ENCODE data around the gene MAGI3. TPM values are rescaled to one million over a fixed set of nuclear protein-coding genes. Genes with fewer than 3 reads are reported as not detected.

The MAGI3 gene
- total RNA-seq, 2 experiments from 2014 or later: 4.7 to 7.8 TPM

- Histone ChIP-seq H3K9me3 (ENCODE audit: low read length) (no peaks in the 10 kb centered on the region), H3K4me2 (ENCODE audit: low read length) (no peak overlapping the region), H3K79me2 (ENCODE audit: insufficient read depth, low read depth, low read length) (no peaks in the 10 kb centered on the region), H3K4me3 (ENCODE audit: low read depth, low read length, poor library complexity, severe bottlenecking) (no peak overlapping the region), H3K4me1 (ENCODE audit: insufficient read depth, low read length, poor library complexity, severe bottlenecking) (no peaks in the 10 kb centered on the region), H3K27ac (ENCODE audit: low read depth, low read length, poor library complexity, severe bottlenecking) (no peak overlapping the region), H2AFZ (ENCODE audit: low read length) (no peak overlapping the region), H3K36me3 (ENCODE audit: insufficient read depth, low read length) (no peaks in the 10 kb centered on the region), H3K9me2 (ENCODE audit: insufficient read depth, low read length) (no peaks in the 10 kb centered on the region), H4K20me1 (ENCODE audit: insufficient read depth, low read length) (no peaks in the 10 kb centered on the region)
- intact Hi-C loops (cut with micrococcal nuclease; ENCODE audit: unreplicated experiment): no loop called here
- ChIA-PET CTCF (ENCODE audit: unreplicated experiment) (no interaction called here), POLR2A (interaction anchor here (0.9 kb wide), 1 partner anchor 11 kb away, joined by 4 read pairs; no protein-coding TSS in a partner anchor)
- TF ChIP-seq CTCF (conservative IDR thresholded peaks at IDR 0.05; ENCODE audit: low read length): no peak
- no peak for TF ChIP-seq EZH2phosphoT487 (IDR thresholded peaks at IDR 0.05; ENCODE audit: borderline replicate concordance, low read depth, low read length)
- DNase-seq (ENCODE audit: low spot score): no peak
- no TSS peak for BruUV-seq (replicated peaks)
These were observed 26.4 kb upstream of the MAGI3 start for GRCh38 chr1:113363935-113364334.

- Histone ChIP-seq H3K4me1 (ENCODE audit: insufficient read depth, low read length, poor library complexity, severe bottlenecking) (no peaks in the 10 kb centered on the region), H3K36me3 (ENCODE audit: insufficient read depth, low read length) (no peaks in the 10 kb centered on the region), H4K20me1 (ENCODE audit: insufficient read depth, low read length) (no peaks in the 10 kb centered on the region), H3K79me2 (ENCODE audit: insufficient read depth, low read depth, low read length) (no peaks in the 10 kb centered on the region), H3K27ac (ENCODE audit: low read depth, low read length, poor library complexity, severe bottlenecking) (no peak overlapping the region), H3K4me2 (ENCODE audit: low read length) (no peak overlapping the region), H2AFZ (ENCODE audit: low read length) (no peak overlapping the region), H3K9me2 (ENCODE audit: insufficient read depth, low read length) (no peaks in the 10 kb centered on the region), H3K4me3 (ENCODE audit: low read depth, low read length, poor library complexity, severe bottlenecking) (no peak overlapping the region), H3K9me3 (ENCODE audit: low read length) (no peaks in the 10 kb centered on the region)
- ChIA-PET POLR2A (interaction anchor here (0.5 kb wide), 1 partner anchor 236 kb away, joined by 3 read pairs; no protein-coding TSS in a partner anchor), CTCF (ENCODE audit: unreplicated experiment) (no interaction called here)
- TF ChIP-seq CTCF (conservative IDR thresholded peaks at IDR 0.05; ENCODE audit: low read length): no peak
- TF ChIP-seq EZH2phosphoT487 (IDR thresholded peaks at IDR 0.05; ENCODE audit: borderline replicate concordance, low read depth, low read length): no peak
- intact Hi-C loops (cut with micrococcal nuclease; ENCODE audit: unreplicated experiment): no loop called here
- DNase-seq (ENCODE audit: low spot score): no peak
- BruUV-seq (replicated peaks): no TSS peak
These were observed 21.3 kb upstream of the MAGI3 start for GRCh38 chr1:113369040-113369439.

- BruUV-seq (replicated peaks): no TSS peak
These were observed 20.6 kb upstream of the MAGI3 start for GRCh38 chr1:113369699-113370098.

More at GRCh38 chr1:113369699-113370098, 20.6 kb upstream of the MAGI3 start:
- no peaks in the 10 kb centered on the region for H4K20me1 ChIP-seq (ENCODE audit: insufficient read depth, low read length)
- TF ChIP-seq CTCF (conservative IDR thresholded peaks at IDR 0.05; ENCODE audit: low read length) (no peak), EZH2phosphoT487 (IDR thresholded peaks at IDR 0.05; ENCODE audit: borderline replicate concordance, low read depth, low read length) (no peak)
- no peaks in the 10 kb centered on the region for H3K4me1 ChIP-seq (ENCODE audit: insufficient read depth, low read length, poor library complexity, severe bottlenecking)
- H2AFZ ChIP-seq (ENCODE audit: low read length): no peak overlapping the region
- intact Hi-C loops (cut with micrococcal nuclease; ENCODE audit: unreplicated experiment): no loop called here
- no peak overlapping the region for H3K27ac ChIP-seq (ENCODE audit: low read depth, low read length, poor library complexity, severe bottlenecking)
- H3K36me3 ChIP-seq (ENCODE audit: insufficient read depth, low read length): no peaks in the 10 kb centered on the region
- no peak overlapping the region for H3K4me2 ChIP-seq (ENCODE audit: low read length)
- H3K9me2 ChIP-seq (ENCODE audit: insufficient read depth, low read length): no peaks in the 10 kb centered on the region
- no peak for DNase-seq (ENCODE audit: low spot score)
- CTCF ChIA-PET (ENCODE audit: unreplicated experiment): no interaction called here
- no peaks in the 10 kb centered on the region for H3K9me3 ChIP-seq (ENCODE audit: low read length)
- POLR2A ChIA-PET: no interaction called here
- no peak overlapping the region for H3K4me3 ChIP-seq (ENCODE audit: low read depth, low read length, poor library complexity, severe bottlenecking)
- H3K79me2 ChIP-seq (ENCODE audit: insufficient read depth, low read depth, low read length): no peaks in the 10 kb centered on the region

Data from OCI-LY7 (cell line).